IPS-NIHi7 (cell line): ENCODE results near the gene IRF8.

Source experiments
- DNase-seq: peaks from one replicate; pipeline ENCODE4 v3.0.0; 2012; ENCODE audit warnings: mixed read lengths; ENCODE audit errors: extremely low spot score

Gene IRF8

GRCh38 chr16:85958731-85959130 lies 59.8 kb downstream of the IRF8 start:
- DNase-seq = no peak

GRCh38 chr16:85959686-85960085 lies 60.7 kb downstream of the IRF8 start:
- DNase-seq = no peak

GRCh38 chr16:85960486-85961046 lies 61.6 kb downstream of the IRF8 start:
- DNase-seq = no peak

GRCh38 chr16:85961988-85962915 lies 63.3 kb downstream of the IRF8 start:
- no peak for DNase-seq

- no peak for DNase-seq
These were observed 64.9 kb downstream of the IRF8 start for GRCh38 chr16:85963753-85964285.

- DNase-seq = no peak
These were observed 66.2 kb downstream of the IRF8 start for GRCh38 chr16:85965125-85965524.

- no peak for DNase-seq
These were observed 68.1 kb downstream of the IRF8 start for GRCh38 chr16:85967111-85967510.

- no peak for DNase-seq
These were observed 69.3 kb downstream of the IRF8 start for GRCh38 chr16:85968041-85968920.

GRCh38 chr16:85969159-85969558 lies 70.2 kb downstream of the IRF8 start:
- no peak for DNase-seq

GRCh38 chr16:85969591-85969990 lies 70.6 kb downstream of the IRF8 start:
- DNase-seq = no peak

- no peak for DNase-seq
These were observed 71.2 kb downstream of the IRF8 start for GRCh38 chr16:85970016-85970733.

GRCh38 chr16:85970738-85971137 lies 71.8 kb downstream of the IRF8 start:
- no peak for DNase-seq
